Measurements from ENCODE around the gene EHMT1.
"Not testable (repeated sequence)": the region's sequence is repeated elsewhere in the genome, so short reads cannot be mapped to it uniquely, and the experiment has no call there.

The EHMT1 gene

GRCh38 chr9:137715321-137715720 lies 96.5 kb downstream of the EHMT1 start:
- no peak overlapping the region for H3K4me3 ChIP-seq (ENCODE audit: low read depth, low read length)

GRCh38 chr9:137715866-137716693 lies 97.3 kb downstream of the EHMT1 start:
- H3K4me3 ChIP-seq (ENCODE audit: low read depth, low read length): not testable (repeated sequence)

- H3K4me3 ChIP-seq (ENCODE audit: low read depth, low read length): no peak overlapping the region
Measured at GRCh38 chr9:137716694-137717287, 98.0 kb downstream of the EHMT1 start.

- H3K4me3 ChIP-seq (ENCODE audit: low read depth, low read length): no peak overlapping the region
Measured at GRCh38 chr9:137717776-137718327, 99.0 kb downstream of the EHMT1 start.

- H3K4me3 ChIP-seq (ENCODE audit: low read depth, low read length): no peak overlapping the region
Measured at GRCh38 chr9:137719194-137719593, 100.4 kb downstream of the EHMT1 start.

- H3K4me3 ChIP-seq (ENCODE audit: low read depth, low read length): no peak overlapping the region
Measured at GRCh38 chr9:137720571-137721110, 101.8 kb downstream of the EHMT1 start.

- H3K4me3 ChIP-seq (ENCODE audit: low read depth, low read length): no peak overlapping the region
Measured at GRCh38 chr9:137721479-137721878, 102.7 kb downstream of the EHMT1 start.

- H3K4me3 ChIP-seq (ENCODE audit: low read depth, low read length): no peak overlapping the region
Measured at GRCh38 chr9:137721899-137722298, 103.1 kb downstream of the EHMT1 start.

- no peak overlapping the region for H3K4me3 ChIP-seq (ENCODE audit: low read depth, low read length)
Measured at GRCh38 chr9:137722481-137722880, 103.7 kb downstream of the EHMT1 start.

- not testable (repeated sequence) for H3K4me3 ChIP-seq (ENCODE audit: low read depth, low read length)
Measured at GRCh38 chr9:137723356-137723755, 104.6 kb downstream of the EHMT1 start.

- no peak overlapping the region for H3K4me3 ChIP-seq (ENCODE audit: low read depth, low read length)
Measured at GRCh38 chr9:137723783-137724445, 105.1 kb downstream of the EHMT1 start.

GRCh38 chr9:137724818-137725240 lies 106.0 kb downstream of the EHMT1 start:
- no peak overlapping the region for H3K4me3 ChIP-seq (ENCODE audit: low read depth, low read length)

- no peak overlapping the region for H3K4me3 ChIP-seq (ENCODE audit: low read depth, low read length)
Measured at GRCh38 chr9:137725598-137725997, 106.8 kb downstream of the EHMT1 start.

- not testable (repeated sequence) for H3K4me3 ChIP-seq (ENCODE audit: low read depth, low read length)
Measured at GRCh38 chr9:137726336-137726735, 107.5 kb downstream of the EHMT1 start.

- no peak overlapping the region for H3K4me3 ChIP-seq (ENCODE audit: low read depth, low read length)
Measured at GRCh38 chr9:137726764-137727163, 108.0 kb downstream of the EHMT1 start.

- no peak overlapping the region for H3K4me3 ChIP-seq (ENCODE audit: low read depth, low read length)
Measured at GRCh38 chr9:137727716-137728115, 108.9 kb downstream of the EHMT1 start.

GRCh38 chr9:137728444-137729311 lies 109.9 kb downstream of the EHMT1 start:
- no peak overlapping the region for H3K4me3 ChIP-seq (ENCODE audit: low read depth, low read length)

GRCh38 chr9:137731216-137731946 lies 112.6 kb downstream of the EHMT1 start:
- no peak overlapping the region for H3K4me3 ChIP-seq (ENCODE audit: low read depth, low read length)

GRCh38 chr9:137731947-137732813 lies 113.4 kb downstream of the EHMT1 start:
- H3K4me3 ChIP-seq (ENCODE audit: low read depth, low read length): no peak overlapping the region
